ENCODE results near the gene CCNK. TPM values are rescaled to one million over a fixed set of nuclear protein-coding genes. Genes with fewer than 3 reads are reported as not detected.

The CCNK gene
- 57.3 to 62.3 TPM (median 62.3 TPM) in 3 replicates for total RNA-seq
- long read RNA-seq, partial matches to known transcripts = 3 of 4 reads
- long read RNA-seq, other reads (novel, unspliced or antisense) = 1 of 4 reads

DNA sequence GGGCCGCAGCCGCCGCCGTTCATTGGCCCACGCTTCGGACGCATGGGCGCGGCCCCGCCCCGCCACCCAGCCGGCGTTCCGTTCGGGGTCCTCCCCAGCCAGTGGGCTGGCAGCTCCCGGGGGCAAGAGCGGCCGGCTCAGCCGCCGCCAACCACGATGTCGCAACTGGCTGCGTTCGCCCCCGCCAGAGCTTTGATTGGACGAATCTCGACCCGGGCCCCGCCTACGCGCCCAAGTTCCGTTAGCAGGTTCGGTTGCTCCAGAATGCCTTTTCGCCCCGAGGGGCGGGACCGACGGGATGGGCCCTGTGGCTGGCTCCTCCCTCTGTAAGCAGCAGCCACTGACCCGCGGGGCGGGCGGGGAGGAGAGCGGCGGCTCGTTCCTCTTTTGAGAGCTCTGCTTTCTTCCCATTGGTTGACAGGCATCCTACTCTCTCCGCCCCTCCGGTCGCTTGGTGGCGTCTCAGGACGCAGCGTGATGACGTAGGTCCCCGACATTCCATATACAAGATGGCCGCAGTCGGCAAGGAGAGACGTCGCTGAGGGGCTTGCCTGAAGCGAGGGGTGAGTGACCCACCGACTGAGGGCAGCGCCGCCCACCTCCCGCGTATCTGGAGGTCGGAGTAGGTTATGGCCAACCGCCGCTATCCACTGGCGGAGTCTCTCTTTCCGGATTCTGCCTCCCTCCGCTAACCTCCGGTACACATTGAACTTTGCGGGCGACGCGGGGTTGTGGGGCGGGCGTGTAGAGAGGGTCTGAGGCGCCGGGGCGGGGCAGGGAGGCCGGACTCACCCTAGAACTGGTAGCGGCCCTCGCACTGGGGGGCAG is at the start of gene CCNK:
TSS of gene CCNK (plus strand) at position 493 of the 828 bp plus-strand sequence. CDS start 11,269 bp downstream, outside the sequence.
- Mint-ChIP-seq H3K27ac (ENCODE audit: unreplicated experiment) (peak within 1 kb of the TSS; percentile 99), H3K4me1 (ENCODE audit: low read depth) (peaks cover 57% of the 10 kb centered on the region), H3K9me3 (ENCODE audit: low read depth) (no peaks in the 10 kb centered on the region), H3K4me3 (ENCODE audit: unreplicated experiment) (peak within 1 kb of the TSS; percentile 96), H3K27me3 (ENCODE audit: low read depth) (no peaks in the 10 kb centered on the region), H3K36me3 (ENCODE audit: low read depth) (no peaks in the 10 kb centered on the region)
- TF ChIP-seq, protein P1, sequence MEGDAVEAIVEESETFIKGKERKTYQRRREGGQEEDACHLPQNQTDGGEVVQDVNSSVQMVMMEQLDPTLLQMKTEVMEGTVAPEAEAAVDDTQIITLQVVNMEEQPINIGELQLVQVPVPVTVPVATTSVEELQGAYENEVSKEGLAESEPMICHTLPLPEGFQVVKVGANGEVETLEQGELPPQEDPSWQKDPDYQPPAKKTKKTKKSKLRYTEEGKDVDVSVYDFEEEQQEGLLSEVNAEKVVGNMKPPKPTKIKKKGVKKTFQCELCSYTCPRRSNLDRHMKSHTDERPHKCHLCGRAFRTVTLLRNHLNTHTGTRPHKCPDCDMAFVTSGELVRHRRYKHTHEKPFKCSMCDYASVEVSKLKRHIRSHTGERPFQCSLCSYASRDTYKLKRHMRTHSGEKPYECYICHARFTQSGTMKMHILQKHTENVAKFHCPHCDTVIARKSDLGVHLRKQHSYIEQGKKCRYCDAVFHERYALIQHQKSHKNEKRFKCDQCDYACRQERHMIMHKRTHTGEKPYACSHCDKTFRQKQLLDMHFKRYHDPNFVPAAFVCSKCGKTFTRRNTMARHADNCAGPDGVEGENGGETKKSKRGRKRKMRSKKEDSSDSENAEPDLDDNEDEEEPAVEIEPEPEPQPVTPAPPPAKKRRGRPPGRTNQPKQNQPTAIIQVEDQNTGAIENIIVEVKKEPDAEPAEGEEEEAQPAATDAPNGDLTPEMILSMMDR (IDR thresholded peaks at IDR 0.05) = no peak
- peak; percentile 100 for DNase-seq (ENCODE audit: low spot score)

DNA sequence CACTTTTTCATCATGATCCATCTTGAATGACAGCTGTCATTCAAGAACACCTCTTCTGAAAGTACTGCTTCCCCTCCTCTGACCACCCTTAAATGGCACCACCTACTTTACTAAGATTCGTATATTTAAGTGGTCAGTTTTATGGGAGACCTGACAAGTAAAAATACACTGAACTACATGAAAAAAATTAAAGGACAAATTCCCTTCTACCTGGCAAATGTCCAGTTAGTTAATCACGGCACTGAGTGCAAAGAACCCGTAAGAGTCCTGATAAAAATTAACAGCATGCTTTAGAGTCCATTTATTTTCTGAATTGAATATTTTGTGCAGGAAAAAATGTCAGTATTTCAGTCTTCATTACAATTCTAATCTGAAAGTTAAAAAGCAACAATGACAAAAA is 49.2 kb upstream of the CCNK start:
- no peak overlapping the region for H3K4me3 Mint-ChIP-seq (ENCODE audit: unreplicated experiment)
- H3K27ac Mint-ChIP-seq (ENCODE audit: unreplicated experiment) = no peak overlapping the region
- H3K27me3 Mint-ChIP-seq (ENCODE audit: low read depth) = no peaks in the 10 kb centered on the region
- peaks cover 18% of the 10 kb centered on the region for H3K36me3 Mint-ChIP-seq (ENCODE audit: low read depth)
- TF ChIP-seq, protein P1 (IDR thresholded peaks at IDR 0.05) = no peak
- DNase-seq (ENCODE audit: low spot score) = no peak
- H3K9me3 Mint-ChIP-seq (ENCODE audit: low read depth) = peaks cover 12% of the 10 kb centered on the region
- peaks cover 32% of the 10 kb centered on the region for H3K4me1 Mint-ChIP-seq (ENCODE audit: low read depth)

DNA sequence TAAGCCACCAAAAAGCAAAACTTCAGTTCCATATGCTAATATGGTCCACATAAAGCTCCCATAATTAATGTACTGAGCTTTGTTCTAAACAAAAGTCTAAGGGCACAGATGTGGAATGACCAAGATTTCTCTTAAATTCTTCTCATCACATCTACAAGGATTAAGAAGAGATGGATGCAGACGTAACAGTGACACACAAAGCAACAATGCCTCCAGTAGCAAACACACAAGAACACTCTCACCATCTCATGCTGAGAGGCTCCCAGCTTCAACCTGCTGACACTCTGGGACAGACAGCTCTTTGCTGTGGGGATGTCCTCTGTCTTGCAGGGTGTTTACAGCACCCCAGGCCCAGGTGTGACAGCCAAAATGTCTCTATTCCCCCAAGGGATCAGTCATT is 48.7 kb upstream of the CCNK start:
- H3K9me3 Mint-ChIP-seq (ENCODE audit: low read depth) = peaks cover 12% of the 10 kb centered on the region
- H3K36me3 Mint-ChIP-seq (ENCODE audit: low read depth) = peaks cover 18% of the 10 kb centered on the region
- peak overlapping the region; percentile 28 for H3K27ac Mint-ChIP-seq (ENCODE audit: unreplicated experiment)
- DNase-seq (ENCODE audit: low spot score) = no peak
- H3K4me1 Mint-ChIP-seq (ENCODE audit: low read depth) = peaks cover 37% of the 10 kb centered on the region
- H3K4me3 Mint-ChIP-seq (ENCODE audit: unreplicated experiment) = no peak overlapping the region
- H3K27me3 Mint-ChIP-seq (ENCODE audit: low read depth) = no peaks in the 10 kb centered on the region
- TF ChIP-seq, protein P1 (IDR thresholded peaks at IDR 0.05) = no peak

DNA sequence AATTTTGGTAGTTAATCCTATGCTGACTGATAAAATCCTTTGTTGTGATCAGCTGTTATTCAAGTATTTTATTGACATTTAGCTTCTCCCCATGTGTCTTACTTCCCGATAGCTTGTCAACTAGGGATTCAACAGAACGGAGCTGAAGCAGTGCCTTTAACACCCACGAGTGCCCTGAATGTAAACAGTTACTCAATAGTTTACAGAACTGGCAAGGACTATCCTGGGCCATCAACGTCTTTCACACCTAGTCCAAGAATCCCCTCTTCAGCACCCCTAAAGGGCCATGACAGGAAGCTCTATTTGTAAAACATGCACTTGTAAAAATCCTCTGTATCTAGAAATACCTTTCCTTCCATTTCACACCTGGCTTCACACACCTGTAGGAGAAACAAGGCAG is 45.9 kb upstream of the CCNK start:
- H3K4me1 Mint-ChIP-seq (ENCODE audit: low read depth) = peaks cover 27% of the 10 kb centered on the region
- H3K27me3 Mint-ChIP-seq (ENCODE audit: low read depth) = no peaks in the 10 kb centered on the region
- TF ChIP-seq, protein P1 (IDR thresholded peaks at IDR 0.05) = no peak
- H3K27ac Mint-ChIP-seq (ENCODE audit: unreplicated experiment) = no peak overlapping the region
- H3K4me3 Mint-ChIP-seq (ENCODE audit: unreplicated experiment) = no peak overlapping the region
- H3K36me3 Mint-ChIP-seq (ENCODE audit: low read depth) = peaks cover 11% of the 10 kb centered on the region
- DNase-seq (ENCODE audit: low spot score) = no peak
- no peaks in the 10 kb centered on the region for H3K9me3 Mint-ChIP-seq (ENCODE audit: low read depth)

DNA sequence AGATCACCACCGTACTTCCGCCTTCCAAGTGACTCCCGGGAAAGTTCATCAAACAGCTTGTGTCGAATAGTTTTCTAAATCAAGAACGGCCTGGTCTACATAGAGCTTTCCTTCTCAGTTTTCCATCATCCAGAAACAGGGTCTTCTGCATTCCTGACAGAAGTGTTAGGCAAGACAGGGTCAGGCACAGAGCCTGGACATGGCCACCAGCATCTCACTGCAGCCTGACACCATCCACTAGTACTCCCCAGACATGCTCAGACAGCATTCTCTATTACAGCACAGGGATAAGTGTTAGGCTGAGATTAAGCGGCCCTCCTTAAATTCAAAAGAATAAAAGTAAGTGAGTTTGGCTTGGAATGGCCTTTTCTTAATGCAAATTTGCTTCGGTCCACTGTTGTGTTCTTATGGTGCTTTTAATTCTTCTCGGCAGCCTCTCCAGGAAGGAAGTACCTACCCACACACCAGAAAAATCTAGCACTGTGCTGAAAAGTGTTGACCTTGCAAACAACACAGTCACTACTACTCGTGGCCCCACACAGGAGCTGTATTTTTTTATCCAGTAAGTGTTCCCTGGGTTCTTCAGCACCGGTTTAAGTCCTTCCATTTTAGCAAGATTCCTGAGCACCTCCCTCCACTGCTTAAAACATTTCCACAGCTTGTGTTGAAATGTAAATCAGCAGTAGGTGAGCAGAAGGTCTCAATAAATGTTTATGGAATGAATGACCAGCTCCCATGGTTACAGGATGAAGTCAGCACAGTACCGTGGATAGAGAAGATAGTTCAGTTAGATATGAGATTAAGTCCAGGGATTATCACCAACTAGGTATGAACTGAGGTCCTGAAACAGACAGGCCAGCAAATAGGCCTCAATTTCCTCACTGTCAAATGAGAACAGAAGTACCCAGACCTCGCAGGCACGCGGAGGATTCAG is 44.7 kb upstream of the CCNK start:
- Mint-ChIP-seq H3K4me1 (ENCODE audit: low read depth) (peaks cover 19% of the 10 kb centered on the region), H3K27me3 (ENCODE audit: low read depth) (no peaks in the 10 kb centered on the region), H3K9me3 (ENCODE audit: low read depth) (no peaks in the 10 kb centered on the region), H3K36me3 (ENCODE audit: low read depth) (peaks cover 11% of the 10 kb centered on the region), H3K27ac (ENCODE audit: unreplicated experiment) (no peak overlapping the region), H3K4me3 (ENCODE audit: unreplicated experiment) (no peak overlapping the region)
- no peak for DNase-seq (ENCODE audit: low spot score)
- TF ChIP-seq, protein P1 (IDR thresholded peaks at IDR 0.05) = no peak

Measured in chondrocyte (in vitro differentiated cells).